HEK293T (cell line): ENCODE data around the gene HSD3B2.
"Not testable (repeated sequence)": the region's sequence is repeated elsewhere in the genome, so short reads cannot be mapped to it uniquely, and the experiment has no call there.

Source experiments
- CTCF ChIA-PET: fragments of 350-600 bp; formaldehyde crosslinking; extraction: SDS; loops from one replicate; lab custom pipeline; 2021; ENCODE audit warnings: antibody characterized with exemption, inconsistent platforms; lab: Yijun Ruan, JAX
- POLR2A ChIA-PET: fragments of 350-600 bp; formaldehyde crosslinking; extraction: SDS; loops from one replicate; lab custom pipeline; 2020; ENCODE audit warnings: antibody characterized with exemption, inconsistent platforms; lab: Yijun Ruan, JAX
- DNase-seq: peaks from one replicate; pipeline ENCODE4 v3.0.0; 2012; ENCODE audit warnings: mixed read lengths; ENCODE audit errors: extremely low spot score
- ARNT ChIP-seq: fragments of 450-650 bp; IDR thresholded peaks from 2 replicates; pipeline ENCODE4 v1.6.1; 2017; ENCODE audit warnings: mild to moderate bottlenecking
- BHLHE40 ChIP-seq: fragments of 450-650 bp; IDR thresholded peaks from 2 replicates; pipeline ENCODE4 v1.6.1; 2016; ENCODE audit warnings: mild to moderate bottlenecking, moderate library complexity, borderline replicate concordance
- CTBP1 ChIP-seq: fragments of 450-650 bp; IDR thresholded peaks from 2 replicates; pipeline ENCODE4 v1.6.1; 2016; ENCODE audit warnings: borderline replicate concordance
- ELF4 ChIP-seq: fragments of 450-650 bp; IDR thresholded peaks from 2 replicates; pipeline ENCODE4 v1.6.1; 2017; ENCODE audit warnings: antibody characterized with exemption
- FOXA1 ChIP-seq: fragments of 450-650 bp; IDR thresholded peaks from 2 replicates; pipeline ENCODE4 v1.6.1; 2016; ENCODE audit warnings: mild to moderate bottlenecking
- FOXK2 ChIP-seq: fragments of 450-650 bp; IDR thresholded peaks from 2 replicates; pipeline ENCODE4 v1.6.1; 2016; ENCODE audit warnings: mild to moderate bottlenecking
- FOXM1 ChIP-seq: fragments of 450-650 bp; IDR thresholded peaks from 2 replicates; pipeline ENCODE4 v1.6.1; 2017; ENCODE audit warnings: mild to moderate bottlenecking, borderline replicate concordance
- HDGF ChIP-seq: fragments of 450-650 bp; IDR thresholded peaks from 2 replicates; pipeline ENCODE4 v1.6.1; 2017; ENCODE audit warnings: antibody characterized with exemption, borderline replicate concordance
- L3MBTL2 ChIP-seq: fragments of 450-650 bp; conservative IDR thresholded peaks from 2 replicates; pipeline ENCODE4 v1.6.1; 2016; ENCODE audit warnings: mild to moderate bottlenecking
- LEF1 ChIP-seq: fragments of 450-650 bp; IDR thresholded peaks from 2 replicates; pipeline ENCODE4 v1.6.1; 2017; ENCODE audit warnings: mild to moderate bottlenecking, borderline replicate concordance
- NFRKB ChIP-seq: fragments of 450-650 bp; IDR thresholded peaks from 2 replicates; pipeline ENCODE4 v1.6.1; 2016; ENCODE audit warnings: mild to moderate bottlenecking, moderate library complexity
- PKNOX1 ChIP-seq: fragments of 450-650 bp; IDR thresholded peaks from 2 replicates; pipeline ENCODE4 v1.6.1; 2016
- SP1 ChIP-seq: fragments of 450-650 bp; IDR thresholded peaks from 2 replicates; pipeline ENCODE4 v1.6.1; 2017
- SUZ12 ChIP-seq: fragments of 450-650 bp; IDR thresholded peaks from 2 replicates; pipeline ENCODE4 v1.6.1; 2016; ENCODE audit warnings: mild to moderate bottlenecking
- TARDBP ChIP-seq: fragments of 450-650 bp; IDR thresholded peaks from 2 replicates; pipeline ENCODE4 v1.6.1; 2016
- ZNF384 ChIP-seq: fragments of 450-650 bp; IDR thresholded peaks from 2 replicates; pipeline ENCODE4 v1.6.1; 2016

The HSD3B2 gene

GRCh38 chr1:119373465-119373864 is 41.5 kb upstream of the HSD3B2 start:
- DNase-seq = no peak
- ChIA-PET POLR2A (interaction anchor here (1.0 kb wide), 1 partner anchor 10 kb away, joined by 3 read pairs; no protein-coding TSS in a partner anchor), CTCF (interaction anchor here (0.6 to 1.5 kb wide), 4 partner anchors 99 to 1861 kb away, joined by 3 to 10 read pairs (median 4); no protein-coding TSS in a partner anchor)
- no peak for TF ChIP-seq NFRKB
- no peak for TF ChIP-seq PKNOX1
- TF ChIP-seq HDGF = no peak
- TF ChIP-seq FOXM1 = no peak
- TF ChIP-seq L3MBTL2 = no peak
- TF ChIP-seq ELF4 = no peak
- no peak for TF ChIP-seq SP1
- no peak for TF ChIP-seq ZNF384
- TF ChIP-seq TARDBP = no peak
- no peak for TF ChIP-seq FOXK2
- TF ChIP-seq SUZ12 = no peak

GRCh38 chr1:119374208-119374874 is 40.6 kb upstream of the HSD3B2 start:
- no peak for TF ChIP-seq LEF1
- no peak for TF ChIP-seq TARDBP
- no peak for TF ChIP-seq SUZ12
- TF ChIP-seq NFRKB = no peak
- ChIA-PET CTCF (interaction anchor here (0.6 to 0.7 kb wide), 2 partner anchors 452 to 1862 kb away, joined by 3 to 6 read pairs; no protein-coding TSS in a partner anchor), POLR2A (no interaction called here)
- no peak for DNase-seq

GRCh38 chr1:119375366-119375765 is 39.6 kb upstream of the HSD3B2 start:
- ChIA-PET POLR2A (no interaction called here), CTCF (no interaction called here)
- no peak for DNase-seq
- TF ChIP-seq LEF1 (no peak), ELF4 (no peak), FOXM1 (no peak), ARNT (no peak), FOXK2 (no peak), ZNF384 (no peak)

GRCh38 chr1:119376594-119376993 is 38.4 kb upstream of the HSD3B2 start:
- POLR2A ChIA-PET = no interaction called here
- CTCF ChIA-PET = no interaction called here
- no peak for DNase-seq
- TF ChIP-seq ELF4 = no peak
- no peak for TF ChIP-seq CTBP1
- no peak for TF ChIP-seq FOXK2
- no peak for TF ChIP-seq ZNF384
- no peak for TF ChIP-seq FOXA1
- no peak for TF ChIP-seq SP1
- TF ChIP-seq L3MBTL2 = no peak
- TF ChIP-seq NFRKB = no peak
- no peak for TF ChIP-seq FOXM1
- no peak for TF ChIP-seq PKNOX1
- TF ChIP-seq ARNT = no peak
- TF ChIP-seq HDGF = no peak
- TF ChIP-seq TARDBP = no peak
- TF ChIP-seq LEF1 = no peak
- TF ChIP-seq BHLHE40 = no peak
- no peak for TF ChIP-seq SUZ12

GRCh38 chr1:119377594-119377993 is 37.4 kb upstream of the HSD3B2 start:
- POLR2A ChIA-PET, DNase-seq, CTCF ChIA-PET: not testable (repeated sequence)

- CTCF ChIA-PET = no interaction called here
- TF ChIP-seq FOXK2 (no peak), LEF1 (no peak), SUZ12 (no peak), CTBP1 (no peak), SP1 (no peak), ARNT (no peak), TARDBP (no peak)
- DNase-seq = no peak
- POLR2A ChIA-PET = no interaction called here
These were observed 35.8 kb upstream of the HSD3B2 start for GRCh38 chr1:119379117-119379516.

- ChIA-PET CTCF (no interaction called here), POLR2A (no interaction called here)
- TF ChIP-seq FOXM1 (no peak), SUZ12 (no peak), NFRKB (no peak)
- DNase-seq = no peak
These were observed 34.6 kb upstream of the HSD3B2 start for GRCh38 chr1:119380304-119380703.

- no peak for DNase-seq
- TF ChIP-seq PKNOX1 (no peak), SUZ12 (no peak), HDGF (no peak), L3MBTL2 (no peak), FOXK2 (no peak), FOXA1 (no peak), LEF1 (no peak), CTBP1 (no peak)
- CTCF ChIA-PET = no interaction called here
- POLR2A ChIA-PET = no interaction called here
These were observed 33.8 kb upstream of the HSD3B2 start for GRCh38 chr1:119380983-119381662.
